Nephron progenitor cell (in vitro differentiated cells): ENCODE measurements around the gene RALGPS2.
"Not testable (repeated sequence)": the region's sequence is repeated elsewhere in the genome, so short reads cannot be mapped to it uniquely, and the experiment has no call there.

Experiments
- DNase-seq: peaks from one replicate; pipeline ENCODE4 v3.0.0; 2021
- H3K27ac Mint-ChIP-seq: 2 replicates; pipeline ENCODE4 v1.8.0; 2021; ENCODE audit warnings: mild to moderate bottlenecking, moderate library complexity, mixed read lengths
- H3K27me3 Mint-ChIP-seq: 2 replicates; pipeline ENCODE4 v1.8.0; 2021; ENCODE audit warnings: mild to moderate bottlenecking, low read depth, mixed read lengths; ENCODE audit not compliant: poor library complexity
- H3K36me3 Mint-ChIP-seq: 2 replicates; pipeline ENCODE4 v1.8.0; 2021; ENCODE audit warnings: low read depth, mixed read lengths
- H3K4me1 Mint-ChIP-seq: 2 replicates; pipeline ENCODE4 v1.8.0; 2021; ENCODE audit warnings: mixed read lengths
- H3K4me3 Mint-ChIP-seq: 2 replicates; pipeline ENCODE4 v1.8.0; 2021; ENCODE audit warnings: mild to moderate bottlenecking, moderate library complexity, mixed read lengths
- H3K9me3 Mint-ChIP-seq: 2 replicates; pipeline ENCODE4 v1.8.0; 2021; ENCODE audit warnings: mild to moderate bottlenecking, moderate library complexity, mixed read lengths
- TF ChIP-seq, protein P1 (sequence below): fragments of 200-600 bp; sonication (generic); IDR thresholded peaks from 2 replicates; pipeline ENCODE4 v1.5.0; 2021; ENCODE audit warnings: antibody characterized with exemption

Gene RALGPS2

DNA sequence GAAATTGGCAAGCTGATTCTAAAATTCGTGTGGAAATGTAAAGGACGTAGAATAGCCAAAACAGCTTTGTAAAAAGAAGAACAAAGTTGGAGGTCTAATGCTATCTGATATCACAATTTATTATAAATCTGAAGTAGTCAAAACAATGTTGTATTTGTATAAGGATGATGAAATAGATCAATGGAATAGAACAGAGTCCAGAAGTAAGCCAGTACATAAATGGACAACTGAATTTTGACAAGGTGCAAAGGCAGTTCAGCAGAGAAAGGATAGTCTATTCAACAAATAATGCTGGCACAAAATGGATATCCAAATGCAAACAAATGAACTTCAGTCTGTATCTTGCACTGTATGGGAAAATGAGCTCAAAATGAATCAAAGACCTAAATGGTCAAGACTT is 20.2 kb downstream of the RALGPS2 start:
- H3K36me3 Mint-ChIP-seq: peaks cover 72% of the 10 kb centered on the region
- DNase-seq: no peak
- no peak overlapping the region for H3K27ac Mint-ChIP-seq
- H3K27me3 Mint-ChIP-seq: no peaks in the 10 kb centered on the region
- peaks cover 5% of the 10 kb centered on the region for H3K4me1 Mint-ChIP-seq
- H3K4me3 Mint-ChIP-seq: no peak overlapping the region
- TF ChIP-seq, protein P1, sequence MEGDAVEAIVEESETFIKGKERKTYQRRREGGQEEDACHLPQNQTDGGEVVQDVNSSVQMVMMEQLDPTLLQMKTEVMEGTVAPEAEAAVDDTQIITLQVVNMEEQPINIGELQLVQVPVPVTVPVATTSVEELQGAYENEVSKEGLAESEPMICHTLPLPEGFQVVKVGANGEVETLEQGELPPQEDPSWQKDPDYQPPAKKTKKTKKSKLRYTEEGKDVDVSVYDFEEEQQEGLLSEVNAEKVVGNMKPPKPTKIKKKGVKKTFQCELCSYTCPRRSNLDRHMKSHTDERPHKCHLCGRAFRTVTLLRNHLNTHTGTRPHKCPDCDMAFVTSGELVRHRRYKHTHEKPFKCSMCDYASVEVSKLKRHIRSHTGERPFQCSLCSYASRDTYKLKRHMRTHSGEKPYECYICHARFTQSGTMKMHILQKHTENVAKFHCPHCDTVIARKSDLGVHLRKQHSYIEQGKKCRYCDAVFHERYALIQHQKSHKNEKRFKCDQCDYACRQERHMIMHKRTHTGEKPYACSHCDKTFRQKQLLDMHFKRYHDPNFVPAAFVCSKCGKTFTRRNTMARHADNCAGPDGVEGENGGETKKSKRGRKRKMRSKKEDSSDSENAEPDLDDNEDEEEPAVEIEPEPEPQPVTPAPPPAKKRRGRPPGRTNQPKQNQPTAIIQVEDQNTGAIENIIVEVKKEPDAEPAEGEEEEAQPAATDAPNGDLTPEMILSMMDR: no peak
- peaks cover 36% of the 10 kb centered on the region for H3K9me3 Mint-ChIP-seq

DNA sequence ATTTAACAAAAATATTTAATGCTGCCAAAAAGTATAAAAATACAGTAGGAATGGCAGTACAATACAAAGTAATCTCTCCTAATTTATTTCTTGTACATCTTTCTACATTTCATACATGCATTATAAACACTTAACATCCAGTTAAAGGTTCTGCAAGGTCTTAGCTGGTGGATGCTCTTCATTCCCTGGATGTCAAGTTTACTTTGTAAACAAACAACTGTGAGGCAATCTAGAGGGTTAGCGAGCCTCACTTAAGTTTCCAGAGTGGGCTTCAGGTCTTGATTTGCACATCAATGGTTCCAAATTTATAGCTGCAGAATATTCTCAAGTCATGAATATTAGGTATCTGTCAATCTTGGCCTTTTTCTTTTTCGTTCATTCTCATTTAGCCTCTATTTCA is 21.3 kb downstream of the RALGPS2 start:
- TF ChIP-seq, protein P1: no peak
- no peak for DNase-seq
- Mint-ChIP-seq H3K4me1 (peaks cover 5% of the 10 kb centered on the region), H3K36me3 (peaks cover 62% of the 10 kb centered on the region), H3K9me3 (peaks cover 30% of the 10 kb centered on the region), H3K27me3 (no peaks in the 10 kb centered on the region), H3K27ac (no peak overlapping the region), H3K4me3 (no peak overlapping the region)

DNA sequence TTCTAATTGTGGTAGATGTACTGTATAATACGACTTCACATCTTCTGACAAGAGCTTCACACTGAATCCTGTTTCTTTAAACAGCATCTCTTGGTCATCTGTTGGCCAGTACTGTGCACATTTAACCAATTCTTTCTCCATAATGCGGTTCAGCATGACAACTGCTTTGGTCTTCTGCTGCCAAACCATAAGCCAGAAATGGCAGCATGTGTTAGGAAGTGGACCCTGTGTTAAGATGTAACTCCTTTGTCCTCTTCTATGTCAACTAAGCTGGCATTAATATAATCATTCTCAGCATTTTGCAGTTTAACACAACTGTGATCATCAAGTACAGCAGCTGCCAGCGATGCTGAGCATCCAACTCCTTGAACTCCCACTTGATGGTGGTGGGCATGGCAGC is 22.3 kb downstream of the RALGPS2 start:
- peaks cover 19% of the 10 kb centered on the region for H3K9me3 Mint-ChIP-seq
- peaks cover 55% of the 10 kb centered on the region for H3K36me3 Mint-ChIP-seq
- H3K27ac Mint-ChIP-seq, H3K4me3 Mint-ChIP-seq, H3K4me1 Mint-ChIP-seq, DNase-seq, H3K27me3 Mint-ChIP-seq: not testable (repeated sequence)

DNA sequence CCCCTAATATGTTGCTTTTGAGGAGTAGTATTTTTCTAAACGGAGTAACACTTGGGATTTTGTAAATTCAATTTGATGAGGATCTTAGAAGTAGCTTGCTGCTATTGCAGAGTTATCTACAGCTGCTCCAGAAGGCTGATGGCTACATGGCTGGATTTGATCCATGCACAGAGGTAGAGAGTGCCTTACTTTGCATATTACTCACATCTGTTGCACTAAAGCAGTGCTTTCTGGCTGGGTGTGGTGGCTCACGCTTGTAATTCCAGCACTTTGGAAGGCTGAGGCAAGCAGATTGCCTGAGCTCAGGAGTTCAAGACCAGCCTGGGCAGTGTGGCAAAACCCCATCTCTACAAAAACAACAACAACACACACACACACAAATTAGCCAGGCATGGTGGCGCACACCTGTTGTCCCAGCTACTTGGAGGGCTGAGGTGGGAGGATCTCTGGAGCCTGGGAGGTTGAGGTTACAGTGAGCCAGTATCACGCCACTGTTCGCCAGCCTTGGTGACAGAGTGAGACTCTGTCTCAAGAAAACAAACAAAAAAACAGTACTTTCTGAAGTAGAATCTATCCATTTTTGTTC is 24.6 kb downstream of the RALGPS2 start:
- Mint-ChIP-seq H3K36me3 (peaks cover 57% of the 10 kb centered on the region), H3K4me3 (no peak overlapping the region), H3K27me3 (no peaks in the 10 kb centered on the region), H3K4me1 (peaks cover 5% of the 10 kb centered on the region), H3K27ac (peak overlapping the region; percentile 49), H3K9me3 (peaks cover 20% of the 10 kb centered on the region)
- DNase-seq: no peak
- TF ChIP-seq, protein P1: no peak

DNA sequence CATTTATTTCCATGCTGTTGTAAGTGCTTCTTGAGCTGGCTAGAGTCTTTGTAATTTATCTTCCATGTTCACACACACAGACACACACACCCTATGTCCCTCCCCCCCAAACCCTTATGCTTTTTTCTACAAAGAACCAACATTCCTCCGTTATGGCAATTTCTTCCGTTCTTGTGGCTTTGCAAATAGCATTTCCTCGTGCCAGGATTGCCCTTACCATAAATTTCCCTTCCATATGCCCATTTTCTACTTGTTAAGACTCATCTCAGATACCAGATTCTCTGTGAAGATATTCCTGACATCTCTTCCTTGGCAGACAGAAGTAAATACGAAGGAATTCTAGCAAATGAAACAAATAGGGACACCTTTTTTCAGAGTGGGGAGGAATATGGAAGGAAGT is 26.0 kb downstream of the RALGPS2 start:
- Mint-ChIP-seq H3K4me1 (peaks cover 5% of the 10 kb centered on the region), H3K27ac (peak overlapping the region; percentile 68), H3K36me3 (peaks cover 62% of the 10 kb centered on the region), H3K9me3 (peaks cover 34% of the 10 kb centered on the region), H3K4me3 (no peak overlapping the region), H3K27me3 (no peaks in the 10 kb centered on the region)
- DNase-seq: no peak
- TF ChIP-seq, protein P1: no peak

DNA sequence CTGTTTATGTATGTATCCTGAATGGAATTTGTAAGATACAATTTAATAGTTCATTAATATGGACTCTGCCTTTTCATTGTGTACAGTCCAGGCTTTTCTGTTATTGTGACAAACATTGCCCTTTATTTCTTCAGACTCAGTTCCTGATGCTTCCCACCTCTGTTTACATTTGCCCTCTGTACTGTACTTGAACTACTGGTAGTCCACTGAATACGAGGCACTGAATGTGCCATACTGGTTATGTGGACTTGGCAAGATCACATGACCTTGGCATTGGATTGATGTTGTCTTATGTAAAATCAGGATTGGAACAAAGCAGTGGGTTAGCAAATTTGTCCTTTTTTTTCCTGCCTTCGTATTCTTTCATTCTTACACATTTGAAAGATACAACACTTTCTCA is 27.8 kb downstream of the RALGPS2 start:
- Mint-ChIP-seq H3K27ac (no peak overlapping the region), H3K36me3 (peaks cover 65% of the 10 kb centered on the region), H3K27me3 (no peaks in the 10 kb centered on the region), H3K4me1 (no peaks in the 10 kb centered on the region), H3K4me3 (no peak overlapping the region), H3K9me3 (peaks cover 52% of the 10 kb centered on the region)
- TF ChIP-seq, protein P1: no peak
- DNase-seq: no peak

DNA sequence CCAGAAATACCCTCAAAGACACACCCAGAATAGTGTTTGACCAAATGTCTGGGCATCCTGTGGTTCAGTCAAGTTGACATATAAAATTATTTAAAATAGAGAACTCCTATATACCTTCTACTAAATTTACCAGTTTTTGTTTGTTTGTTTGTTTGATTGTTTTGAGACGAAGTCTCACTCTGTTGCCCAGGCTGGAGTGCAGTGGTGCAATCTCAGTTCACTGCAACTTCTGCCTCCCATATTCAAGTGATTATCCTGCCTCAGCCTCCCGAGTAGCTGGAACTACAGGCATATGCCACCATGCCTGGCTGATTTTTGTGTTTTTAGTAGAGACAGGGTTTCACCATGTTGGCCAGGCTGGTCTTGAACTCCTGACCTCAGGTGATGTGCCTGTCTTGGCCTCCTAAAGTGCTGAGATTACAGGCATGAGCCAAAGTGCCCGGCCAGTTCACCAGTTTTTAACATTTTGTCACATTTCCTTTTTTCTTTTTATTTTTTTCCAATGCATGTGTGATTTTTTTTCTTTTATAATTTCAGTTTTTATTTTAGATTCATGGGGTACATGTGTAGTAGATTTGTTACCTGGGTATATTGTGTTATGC is 29.7 kb downstream of the RALGPS2 start:
- not testable (repeated sequence) for DNase-seq, H3K27me3 Mint-ChIP-seq, H3K27ac Mint-ChIP-seq, H3K4me1 Mint-ChIP-seq, H3K4me3 Mint-ChIP-seq
- Mint-ChIP-seq H3K36me3 (peaks cover 78% of the 10 kb centered on the region), H3K9me3 (peaks cover 71% of the 10 kb centered on the region)
